HepG2 (cell line): Measurements from ENCODE around the gene EEPD1. TPM values are rescaled to one million over a fixed set of nuclear protein-coding genes. Genes with fewer than 3 reads are reported as not detected.

ENCODE experiments used
- ARID3A ChIP-seq: IDR thresholded peaks from 2 replicates; pipeline ENCODE4 v1.6.1; 2012; ENCODE audit warnings: low read depth, low read length, improper control_type of control experiment
- DDIT3 ChIP-seq: sonication (generic); formaldehyde crosslinking; IDR thresholded peaks from 2 replicates; pipeline ENCODE4 v1.4.0; 2020; ENCODE audit warnings: mild to moderate bottlenecking, missing genetic modification reagents
- ETS1 ChIP-seq: sonication (generic); formaldehyde crosslinking; IDR thresholded peaks from 2 replicates; pipeline ENCODE4 v1.4.0; 2020; ENCODE audit warnings: missing genetic modification reagents
- HCFC1 ChIP-seq: fragments of 150-350 bp; IDR thresholded peaks from 2 replicates; pipeline ENCODE4 v1.6.1; 2014; ENCODE audit warnings: low read depth, low read length
- HMGXB4 ChIP-seq, 2 experiments: sonication (generic) in 1 of 2; formaldehyde crosslinking in 1 of 2; IDR thresholded peaks; 2 replicates each; pipeline versions ENCODE4 v1.4.0 to v1.6.1; 2018 to 2020; ENCODE audit warnings: missing genetic modification reagents in 2 of 2, borderline replicate concordance in 1 of 2, low read depth in 1 of 2, mild to moderate bottlenecking in 1 of 2, missing biosample characterization in 1 of 2
- MEF2D ChIP-seq: sonication (generic); formaldehyde crosslinking; IDR thresholded peaks from 2 replicates; pipeline ENCODE4 v1.5.1; 2020; ENCODE audit warnings: mild to moderate bottlenecking, missing genetic modification reagents
- MTF2 ChIP-seq: sonication (generic); formaldehyde crosslinking; IDR thresholded peaks from 2 replicates; pipeline ENCODE4 v1.5.0; 2020; ENCODE audit warnings: missing genetic modification reagents, borderline replicate concordance
- NCOA1 ChIP-seq: sonication (generic); formaldehyde crosslinking; IDR thresholded peaks from 2 replicates; pipeline ENCODE4 v1.9.0; 2021; ENCODE audit warnings: missing genetic modification reagents
- NFE2L2 ChIP-seq: fragments of 150-350 bp; IDR thresholded peaks from 2 replicates; pipeline ENCODE4 v1.6.1; 2014; ENCODE audit warnings: low read length
- RARG ChIP-seq: sonication (generic); formaldehyde crosslinking; IDR thresholded peaks from 2 replicates; pipeline ENCODE4 v1.4.0; 2020; ENCODE audit warnings: low read depth, mild to moderate bottlenecking, missing genetic modification reagents
- TAF1 ChIP-seq: sonication (generic); formaldehyde crosslinking; IDR thresholded peaks from 2 replicates; pipeline ENCODE4 v1.4.0; 2020; ENCODE audit warnings: missing genetic modification reagents
- U2AF1 ChIP-seq: fragments of 200-400 bp; formaldehyde crosslinking; optimal IDR thresholded peaks from 2 replicates; pipeline ENCODE3; 2017; ENCODE audit warnings: mild to moderate bottlenecking, low read depth, low read length
- ZNF180 ChIP-seq: sonication (generic); formaldehyde crosslinking; IDR thresholded peaks from 2 replicates; pipeline ENCODE4 v1.4.0; 2020; ENCODE audit warnings: low read depth, missing genetic modification reagents, borderline replicate concordance
- ZNF350 ChIP-seq: sonication (generic); formaldehyde crosslinking; IDR thresholded peaks from 2 replicates; pipeline ENCODE4 v1.4.0; 2020; ENCODE audit warnings: mild to moderate bottlenecking, low read depth, missing genetic modification reagents, borderline replicate concordance
- ZNF558 ChIP-seq: sonication (generic); formaldehyde crosslinking; IDR thresholded peaks from 2 replicates; pipeline ENCODE4 v1.9.0; 2022; ENCODE audit warnings: mild to moderate bottlenecking, missing genetic modification reagents, borderline replicate concordance
- ZNF710 ChIP-seq: sonication (generic); formaldehyde crosslinking; IDR thresholded peaks from 2 replicates; pipeline ENCODE4 v1.5.0; 2020; ENCODE audit warnings: mild to moderate bottlenecking, missing genetic modification reagents, borderline replicate concordance
- ZNF747 ChIP-seq: sonication (generic); formaldehyde crosslinking; IDR thresholded peaks from 2 replicates; pipeline ENCODE4 v1.8.1; 2023; ENCODE audit warnings: missing genetic modification reagents, mild to moderate bottlenecking, borderline replicate concordance
- ZSCAN22 ChIP-seq: sonication (generic); formaldehyde crosslinking; IDR thresholded peaks from 2 replicates; pipeline ENCODE4 v1.4.0; 2020; ENCODE audit warnings: mild to moderate bottlenecking, missing genetic modification reagents
- ZXDC ChIP-seq: sonication (generic); formaldehyde crosslinking; IDR thresholded peaks from 2 replicates; pipeline ENCODE4 v1.5.0; 2020; ENCODE audit warnings: mild to moderate bottlenecking, missing genetic modification reagents
- polyA plus RNA-seq, 8 experiments: library from polyadenylated mRNA; depleted of rRNA in 3 of 8; stranded (reverse) in 7 of 8; unstranded in 1 of 8; fragments of >200 nt; fragmentation: Illumina TruSeq in 4 of 8; extraction: Trizol in 4 of 8; gene quantifications; 2 replicates each; pipeline versions ENCODE4 v1.2.1 to v1.2.3, GENCODE V29; 2011 to 2016; ENCODE audit warnings: low read depth in 4 of 8, missing spikeins in 1 of 8, mixed read lengths in 1 of 8; ENCODE audit not compliant: insufficient read depth in 1 of 8
- total RNA-seq, 5 experiments: library from RNA; depleted of rRNA; stranded (reverse); fragments of >200 nt; fragmentation: Illumina TruSeq; extraction: Trizol; gene quantifications; 2 replicates each; pipeline ENCODE4 v1.2.3, GENCODE V29; 2016; ENCODE audit warnings: low read depth in 1 of 5

Gene EEPD1
- total and polyA plus RNA-seq, 2 of the 13 experiments (the other 11 are each of a cell fraction or from before 2014, with no cell fraction given): 10.1 to 16.4 TPM

- TF ChIP-seq ZSCAN22 (CRISPR knock-in tag): no peak
- no peak for TF ChIP-seq ZXDC (CRISPR knock-in tag)
- TF ChIP-seq HCFC1: no peak
- no peak for TF ChIP-seq ZNF558 (CRISPR knock-in tag)
- TF ChIP-seq ZNF747 (CRISPR knock-in tag): no peak
- TF ChIP-seq ARID3A: 0 out of 2 replicates have a peak, but pooled peaks have one; percentile 32
- TF ChIP-seq MTF2 (CRISPR knock-in tag): no peak
- no peak for TF ChIP-seq NFE2L2
- TF ChIP-seq ZNF710 (CRISPR knock-in tag): no peak
- no peak for TF ChIP-seq RARG (CRISPR knock-in tag)
- no peak for TF ChIP-seq ETS1 (CRISPR knock-in tag)
- TF ChIP-seq ZNF350: no peak
- no peak for TF ChIP-seq MEF2D (CRISPR knock-in tag)
- TF ChIP-seq NCOA1 (CRISPR knock-in tag): no peak
- no peak for TF ChIP-seq ZNF180 (CRISPR knock-in tag)
- TF ChIP-seq HMGXB4 (CRISPR knock-in tag; IDR thresholded peaks at IDR 0.05; ENCODE audit: borderline replicate concordance in 1 of 2, low read depth in 1 of 2): no peak
- no peak for TF ChIP-seq U2AF1
- TF ChIP-seq TAF1 (CRISPR knock-in tag): no peak
- no peak for TF ChIP-seq DDIT3 (CRISPR knock-in tag)
Observed at GRCh38 chr7:36232971-36233550, 80.0 kb downstream of the EEPD1 start (continued).
